Midbrain (tissue), 1 donor: ENCODE results near the gene UGT1A7.

Source experiments
- DNase-seq: peaks from one replicate; lab custom pipeline; 2025; lab: John Stamatoyannopoulos, UW

UGT1A7 gene

GRCh38 chr2:233817995-233818638 lies 136.4 kb downstream of the UGT1A7 start:
- no peak for DNase-seq

- DNase-seq, result no peak
Observed at GRCh38 chr2:233818639-233819621, 137.2 kb downstream of the UGT1A7 start.

- no peak for DNase-seq
Observed at GRCh38 chr2:233819884-233820773, 138.4 kb downstream of the UGT1A7 start.

- no peak for DNase-seq
Observed at GRCh38 chr2:233820774-233821105, 139.0 kb downstream of the UGT1A7 start.

GRCh38 chr2:233821196-233821595 lies 139.5 kb downstream of the UGT1A7 start:
- DNase-seq, result no peak

- no peak for DNase-seq
Observed at GRCh38 chr2:233821709-233822100, 140.0 kb downstream of the UGT1A7 start.

GRCh38 chr2:233822101-233822771 lies 140.5 kb downstream of the UGT1A7 start:
- no peak for DNase-seq
